Measurements from ENCODE around the gene C14orf132. TPM values are rescaled to one million over a fixed set of nuclear protein-coding genes. Genes with fewer than 3 reads are reported as not detected.

C14orf132 gene
- total RNA-seq, 2 donors from 2014 or later = 2.1 to 3.4 TPM

GRCh38 chr14:96085369-96085768 is 46.2 kb downstream of the C14orf132 start:
- H3K9me3 Mint-ChIP-seq = no peaks in the 10 kb centered on the region
- no peak overlapping the region for H3K27ac Mint-ChIP-seq
- no peaks in the 10 kb centered on the region for H3K36me3 Mint-ChIP-seq (ENCODE audit: insufficient read depth in 2 of 2)
- H3K4me3 Mint-ChIP-seq = no peak overlapping the region
- no peaks in the 10 kb centered on the region for H3K27me3 Mint-ChIP-seq (ENCODE audit: low read depth)
- ATAC-seq (replicated peaks in 1 of 2) (no peak), DNase-seq (no peak)
- peaks cover 14% of the 10 kb centered on the region for H3K4me1 Mint-ChIP-seq (ENCODE audit: low read depth)

- Mint-ChIP-seq H3K4me1 (ENCODE audit: low read depth) (peaks cover 14% of the 10 kb centered on the region), H3K9me3 (no peaks in the 10 kb centered on the region), H3K27me3 (ENCODE audit: low read depth) (no peaks in the 10 kb centered on the region), H3K4me3 (no peak overlapping the region), H3K36me3 (ENCODE audit: insufficient read depth in 2 of 2) (no peaks in the 10 kb centered on the region), H3K27ac (no peak overlapping the region)
- ATAC-seq (replicated peaks in 1 of 2) (no peak), DNase-seq (no peak)
Observed at GRCh38 chr14:96086032-96086431, 46.9 kb downstream of the C14orf132 start.

GRCh38 chr14:96086574-96087077 is 47.5 kb downstream of the C14orf132 start:
- Mint-ChIP-seq H3K4me3 (no peak overlapping the region), H3K36me3 (ENCODE audit: insufficient read depth in 2 of 2) (no peaks in the 10 kb centered on the region), H3K9me3 (no peaks in the 10 kb centered on the region), H3K27me3 (ENCODE audit: low read depth) (no peaks in the 10 kb centered on the region), H3K4me1 (ENCODE audit: low read depth) (peaks cover 14% of the 10 kb centered on the region), H3K27ac (no peak overlapping the region)
- DNase-seq (no peak), ATAC-seq (replicated peaks in 1 of 2) (no peak)

GRCh38 chr14:96088074-96088473 is 48.9 kb downstream of the C14orf132 start:
- no peak for ATAC-seq (replicated peaks in 1 of 2)
- DNase-seq = no peak
- Mint-ChIP-seq H3K27ac (no peak overlapping the region), H3K4me3 (no peak overlapping the region), H3K9me3 (no peaks in the 10 kb centered on the region), H3K36me3 (ENCODE audit: insufficient read depth in 2 of 2) (no peaks in the 10 kb centered on the region), H3K4me1 (ENCODE audit: low read depth) (peaks cover 14% of the 10 kb centered on the region), H3K27me3 (ENCODE audit: low read depth) (no peaks in the 10 kb centered on the region)

- H3K27ac Mint-ChIP-seq = no peak overlapping the region
- H3K36me3 Mint-ChIP-seq (ENCODE audit: insufficient read depth in 2 of 2) = no peaks in the 10 kb centered on the region
- no peak overlapping the region for H3K4me3 Mint-ChIP-seq
- no peaks in the 10 kb centered on the region for H3K9me3 Mint-ChIP-seq
- no peak for ATAC-seq (replicated peaks in 1 of 2)
- H3K27me3 Mint-ChIP-seq (ENCODE audit: low read depth) = no peaks in the 10 kb centered on the region
- peaks cover 10% of the 10 kb centered on the region for H3K4me1 Mint-ChIP-seq (ENCODE audit: low read depth)
- no peak for DNase-seq
Observed at GRCh38 chr14:96088481-96088880, 49.3 kb downstream of the C14orf132 start.

GRCh38 chr14:96088911-96089310 is 49.7 kb downstream of the C14orf132 start:
- DNase-seq (no peak), ATAC-seq (replicated peaks in 1 of 2) (no peak)
- Mint-ChIP-seq H3K27ac (no peak overlapping the region), H3K36me3 (ENCODE audit: insufficient read depth in 2 of 2) (no peaks in the 10 kb centered on the region), H3K4me3 (no peak overlapping the region), H3K9me3 (no peaks in the 10 kb centered on the region), H3K27me3 (ENCODE audit: low read depth) (no peaks in the 10 kb centered on the region), H3K4me1 (ENCODE audit: low read depth) (peaks cover 5% of the 10 kb centered on the region)

GRCh38 chr14:96089401-96089800 is 50.2 kb downstream of the C14orf132 start:
- Mint-ChIP-seq H3K27me3 (ENCODE audit: low read depth) (no peaks in the 10 kb centered on the region), H3K27ac (no peak overlapping the region), H3K9me3 (no peaks in the 10 kb centered on the region), H3K4me1 (ENCODE audit: low read depth) (peaks cover 4% of the 10 kb centered on the region), H3K36me3 (ENCODE audit: insufficient read depth in 2 of 2) (no peaks in the 10 kb centered on the region), H3K4me3 (no peak overlapping the region)
- ATAC-seq (replicated peaks in 1 of 2) = no peak
- no peak for DNase-seq

GRCh38 chr14:96090441-96091148 is 51.4 kb downstream of the C14orf132 start:
- H3K4me3 Mint-ChIP-seq = no peak overlapping the region
- ATAC-seq (replicated peaks in 1 of 2) = no peak
- H3K4me1 Mint-ChIP-seq (ENCODE audit: low read depth) = no peaks in the 10 kb centered on the region
- H3K27ac Mint-ChIP-seq = no peak overlapping the region
- no peak for DNase-seq
- H3K9me3 Mint-ChIP-seq = no peaks in the 10 kb centered on the region
- no peaks in the 10 kb centered on the region for H3K27me3 Mint-ChIP-seq (ENCODE audit: low read depth)
- H3K36me3 Mint-ChIP-seq (ENCODE audit: insufficient read depth in 2 of 2) = no peaks in the 10 kb centered on the region

GRCh38 chr14:96091149-96091693 is 52.1 kb downstream of the C14orf132 start:
- no peaks in the 10 kb centered on the region for H3K36me3 Mint-ChIP-seq (ENCODE audit: insufficient read depth in 2 of 2)
- H3K27me3 Mint-ChIP-seq (ENCODE audit: low read depth) = no peaks in the 10 kb centered on the region
- H3K9me3 Mint-ChIP-seq = no peaks in the 10 kb centered on the region
- H3K27ac Mint-ChIP-seq = no peak overlapping the region
- no peak for ATAC-seq (replicated peaks in 1 of 2)
- DNase-seq = no peak
- no peak overlapping the region for H3K4me3 Mint-ChIP-seq
- H3K4me1 Mint-ChIP-seq (ENCODE audit: low read depth) = no peaks in the 10 kb centered on the region

GRCh38 chr14:96091941-96092411 is 52.8 kb downstream of the C14orf132 start:
- ATAC-seq (replicated peaks in 1 of 2) (no peak), DNase-seq (no peak)
- no peaks in the 10 kb centered on the region for H3K27me3 Mint-ChIP-seq (ENCODE audit: low read depth)
- no peak overlapping the region for H3K27ac Mint-ChIP-seq
- H3K4me3 Mint-ChIP-seq = no peak overlapping the region
- no peaks in the 10 kb centered on the region for H3K36me3 Mint-ChIP-seq (ENCODE audit: insufficient read depth in 2 of 2)
- no peaks in the 10 kb centered on the region for H3K9me3 Mint-ChIP-seq
- H3K4me1 Mint-ChIP-seq (ENCODE audit: low read depth) = no peaks in the 10 kb centered on the region

GRCh38 chr14:96092936-96093335 is 53.8 kb downstream of the C14orf132 start:
- no peak for ATAC-seq (replicated peaks in 1 of 2)

GRCh38 chr14:96094211-96094610 is 55.0 kb downstream of the C14orf132 start:
- DNase-seq (no peak), ATAC-seq (replicated peaks in 1 of 2) (no peak)
- Mint-ChIP-seq H3K36me3 (ENCODE audit: insufficient read depth in 2 of 2) (no peaks in the 10 kb centered on the region), H3K27ac (no peak overlapping the region), H3K4me1 (ENCODE audit: low read depth) (no peaks in the 10 kb centered on the region), H3K9me3 (no peaks in the 10 kb centered on the region), H3K4me3 (no peak overlapping the region), H3K27me3 (ENCODE audit: low read depth) (no peaks in the 10 kb centered on the region)

More at GRCh38 chr14:96092936-96093335, 53.8 kb downstream of the C14orf132 start:
- Mint-ChIP-seq H3K27me3 (ENCODE audit: low read depth) (no peaks in the 10 kb centered on the region), H3K4me3 (no peak overlapping the region), H3K36me3 (ENCODE audit: insufficient read depth in 2 of 2) (no peaks in the 10 kb centered on the region), H3K27ac (no peak overlapping the region), H3K4me1 (ENCODE audit: low read depth) (no peaks in the 10 kb centered on the region), H3K9me3 (no peaks in the 10 kb centered on the region)
- no peak for DNase-seq

- H3K9me3 Mint-ChIP-seq = no peaks in the 10 kb centered on the region
- no peak for DNase-seq
- H3K27ac Mint-ChIP-seq = no peak overlapping the region
- no peak overlapping the region for H3K4me3 Mint-ChIP-seq
- no peaks in the 10 kb centered on the region for H3K4me1 Mint-ChIP-seq (ENCODE audit: low read depth)
- H3K36me3 Mint-ChIP-seq (ENCODE audit: insufficient read depth in 2 of 2) = no peaks in the 10 kb centered on the region
- no peaks in the 10 kb centered on the region for H3K27me3 Mint-ChIP-seq (ENCODE audit: low read depth)
- no peak for ATAC-seq (replicated peaks in 1 of 2)
Observed at GRCh38 chr14:96094656-96095055, 55.5 kb downstream of the C14orf132 start.

- no peak overlapping the region for H3K4me3 Mint-ChIP-seq
Observed at GRCh38 chr14:96095058-96095457, 55.9 kb downstream of the C14orf132 start.

More at GRCh38 chr14:96095058-96095457, 55.9 kb downstream of the C14orf132 start:
- no peak for ATAC-seq (replicated peaks in 1 of 2)
- no peaks in the 10 kb centered on the region for H3K27me3 Mint-ChIP-seq (ENCODE audit: low read depth)
- H3K36me3 Mint-ChIP-seq (ENCODE audit: insufficient read depth in 2 of 2) = no peaks in the 10 kb centered on the region
- DNase-seq = no peak
- H3K27ac Mint-ChIP-seq = no peak overlapping the region
- no peaks in the 10 kb centered on the region for H3K9me3 Mint-ChIP-seq
- H3K4me1 Mint-ChIP-seq (ENCODE audit: low read depth) = no peaks in the 10 kb centered on the region
